ENCODE results near the gene TRPT1. TPM values are rescaled to one million over a fixed set of nuclear protein-coding genes. Genes with fewer than 3 reads are reported as not detected.

The TRPT1 gene
- total and polyA plus RNA-seq, 9 of the 15 experiments (the other 6 are each of a cell fraction or from before 2014, with no cell fraction given): 4.6 to 41.7 (median 23.1) TPM

DNA sequence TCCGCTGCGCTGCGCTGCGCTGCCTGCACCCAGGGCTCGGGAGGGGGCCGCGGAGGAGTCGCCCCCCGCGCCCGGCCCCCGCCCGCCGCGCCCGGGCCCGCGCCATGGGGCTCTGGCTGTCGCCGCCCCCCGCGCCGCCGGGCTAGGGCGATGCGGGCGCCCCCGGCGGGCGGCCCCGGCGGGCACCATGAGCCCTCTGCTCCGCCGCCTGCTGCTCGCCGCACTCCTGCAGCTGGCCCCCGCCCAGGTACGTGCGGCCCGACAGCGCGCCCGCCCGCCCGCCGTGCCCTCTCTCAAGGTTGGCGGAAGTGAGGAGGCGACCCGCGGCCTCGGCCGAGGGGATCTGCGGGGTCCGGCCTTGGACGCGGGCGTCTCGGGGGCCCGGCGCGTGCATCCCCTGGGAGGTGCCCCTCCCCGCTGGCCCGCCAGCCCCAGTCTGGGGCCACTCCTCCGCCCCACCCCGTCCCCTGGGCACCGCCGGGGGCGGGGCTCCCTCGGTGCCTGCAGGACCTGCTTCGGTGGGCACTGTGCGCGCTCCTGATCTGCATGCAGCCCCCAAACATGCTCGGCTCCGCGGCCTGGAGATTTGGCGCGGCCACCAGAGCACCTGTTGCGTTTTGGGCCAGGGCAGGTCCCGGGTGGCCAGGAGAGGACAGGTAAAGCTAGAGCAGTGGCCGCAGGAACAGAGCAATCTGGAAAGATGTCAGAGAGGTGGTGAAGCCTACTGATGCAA is 8.8 kb upstream of the TRPT1 start (continued):
- TF ChIP-seq ZNF583 (CRISPR knock-in tag; IDR thresholded peaks at IDR 0.05): 0 out of 2 replicates have a peak, but pooled peaks have one; percentile 58
- TF ChIP-seq PHF21A (IDR thresholded peaks at IDR 0.05; ENCODE audit: borderline replicate concordance, low read depth): no peak
- TF ChIP-seq, protein P1, sequence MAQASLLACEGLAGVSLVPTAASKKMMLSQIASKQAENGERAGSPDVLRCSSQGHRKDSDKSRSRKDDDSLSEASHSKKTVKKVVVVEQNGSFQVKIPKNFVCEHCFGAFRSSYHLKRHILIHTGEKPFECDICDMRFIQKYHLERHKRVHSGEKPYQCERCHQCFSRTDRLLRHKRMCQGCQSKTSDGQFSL (CRISPR knock-in tag; IDR thresholded peaks at IDR 0.05): no peak
- TF ChIP-seq, protein P1 (tag; IDR thresholded peaks at IDR 0.05): 0 out of 4 replicates have a peak, but pooled peaks of 1 of the 2 experiments have one; percentile 57
- TF ChIP-seq ZNF695 (CRISPR knock-in tag; IDR thresholded peaks at IDR 0.05): no peak
- TF ChIP-seq POLR2G (IDR thresholded peaks at IDR 0.05; ENCODE audit: low read depth, low read length): peak; percentile 67

DNA sequence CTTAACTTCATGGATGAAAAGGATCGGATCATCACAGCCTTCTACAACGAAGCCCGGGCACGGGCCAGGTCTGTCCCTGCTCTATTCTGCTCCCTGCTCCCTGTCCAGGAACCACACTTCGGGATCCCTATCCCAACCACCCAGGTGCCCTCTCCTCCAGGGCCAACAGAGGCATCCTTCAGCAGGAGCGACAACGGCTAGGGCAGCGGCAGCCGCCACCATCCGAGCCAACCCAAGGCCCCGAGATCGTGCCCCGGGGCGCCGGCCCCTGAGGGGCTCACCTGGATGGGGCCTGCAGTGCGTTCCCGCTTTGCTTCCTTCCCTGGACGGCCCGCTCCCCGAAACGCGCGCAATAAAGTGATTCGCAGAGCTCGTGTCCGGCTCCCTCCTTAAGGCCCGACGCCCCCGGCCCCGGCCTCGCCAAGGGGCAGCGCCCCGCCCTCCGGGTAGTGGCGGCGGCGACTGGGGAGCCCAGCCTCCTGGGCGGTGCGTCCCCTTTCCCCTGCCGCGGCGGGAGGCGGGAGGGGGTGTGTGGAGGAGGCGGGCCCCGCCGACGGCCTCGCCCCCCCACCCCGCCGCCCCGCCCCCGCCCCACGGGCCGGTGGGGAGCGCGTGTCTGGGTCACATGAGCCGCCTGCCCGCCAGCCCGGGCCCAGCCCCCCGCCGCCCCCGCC is 8.1 kb upstream of the TRPT1 start, which contains the start of gene VEGFB:
Gene VEGFB (plus strand): TSS at position 672 of the 674 bp plus-strand sequence. CDS start 250 bp downstream, outside the sequence.
- Histone ChIP-seq H3K9ac (ENCODE audit: insufficient read depth in 1 of 2, low read depth in 2 of 2, low read length in 2 of 2) (peak within 1 kb of the TSS; percentile 58 to 91), H3K36me3 (ENCODE audit: control insufficient read depth, insufficient read depth, low read length) (peaks cover 37% of the 10 kb centered on the region; the same call in 2 of the 3 replicates), H3K79me2 (ENCODE audit: control insufficient read depth, insufficient read depth, low read length) (peaks cover 39% of the 10 kb centered on the region), H3K4me2 (ENCODE audit: insufficient read depth, low read length) (peak within 1 kb of the TSS; percentile 88), H3K27me3 (ENCODE audit: control insufficient read depth in 2 of 2, insufficient read depth in 2 of 2, low read length in 2 of 2) (no peaks in the 10 kb centered on the region), H4K20me1 (replicated peaks; ENCODE audit: control insufficient read depth, insufficient read depth, low read length) (no peaks in the 10 kb centered on the region), H3K4me1 (replicated peaks in 1 of 2; ENCODE audit: control insufficient read depth in 2 of 2, insufficient read depth in 2 of 2, low read length in 2 of 2) (peaks cover 37 to 70% of the 10 kb centered on the region in 2 experiments), H3K4me3 (peak within 1 kb of the TSS; percentile 71), H2AFZ (ENCODE audit: low read depth, low read length) (no peak within 1 kb of the TSS; the same call in 1 of the 2 replicates), H3K9me3 (replicated peaks; ENCODE audit: control insufficient read depth, insufficient read depth, low read depth, low read length) (no peaks in the 10 kb centered on the region), H3K9me1 (ENCODE audit: control insufficient read depth, insufficient read depth, low read length) (no peaks in the 10 kb centered on the region), H3K27ac (ENCODE audit: extremely low read depth, low read depth, low read length) (peak within 1 kb of the TSS; percentile 62; the same call in 2 of the 3 replicates)
- ChIA-PET CTCF (ENCODE audit: low intra/inter-chr PET ratio) (no interaction called here), POLR2A (interaction anchor here (2.2 kb wide), 1 partner anchor 11 kb away, joined by 10 read pairs; no protein-coding TSS in a partner anchor)
- TSS peak; percentile 47 for BruUV-seq (replicated peaks)
- in situ Hi-C loops (cut with MboI) (no loop called here), intact Hi-C loops (cut with micrococcal nuclease) (no loop called here)
- DNase-seq (ENCODE audit: extremely low read depth in 1 of 4, low spot score in 3 of 4): peak; percentile 84 to 87 (median 86)
- WGBS (ENCODE audit: insufficient coverage, low coverage, missing lambda C conversion rate): 14% methylated on average over 31 of the region's 62 CpGs
- ATAC-seq: peak; percentile 67
- no peak for FAIRE-seq
- TF ChIP-seq, protein P2, sequence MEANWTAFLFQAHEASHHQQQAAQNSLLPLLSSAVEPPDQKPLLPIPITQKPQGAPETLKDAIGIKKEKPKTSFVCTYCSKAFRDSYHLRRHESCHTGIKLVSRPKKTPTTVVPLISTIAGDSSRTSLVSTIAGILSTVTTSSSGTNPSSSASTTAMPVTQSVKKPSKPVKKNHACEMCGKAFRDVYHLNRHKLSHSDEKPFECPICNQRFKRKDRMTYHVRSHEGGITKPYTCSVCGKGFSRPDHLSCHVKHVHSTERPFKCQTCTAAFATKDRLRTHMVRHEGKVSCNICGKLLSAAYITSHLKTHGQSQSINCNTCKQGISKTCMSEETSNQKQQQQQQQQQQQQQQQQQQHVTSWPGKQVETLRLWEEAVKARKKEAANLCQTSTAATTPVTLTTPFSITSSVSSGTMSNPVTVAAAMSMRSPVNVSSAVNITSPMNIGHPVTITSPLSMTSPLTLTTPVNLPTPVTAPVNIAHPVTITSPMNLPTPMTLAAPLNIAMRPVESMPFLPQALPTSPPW (CRISPR knock-in tag; IDR thresholded peaks at IDR 0.05): peak; percentile 94
- TF ChIP-seq IRF2 (CRISPR knock-in tag; IDR thresholded peaks at IDR 0.05) (0 out of 2 replicates have a peak, but pooled peaks have one; percentile 35), YY1 (IDR thresholded peaks at IDR 0.05; ENCODE audit: borderline replicate concordance in 1 of 3, control insufficient read depth in 1 of 3, extremely low read depth in 1 of 3, insufficient read depth in 3 of 3, insufficient read length in 1 of 3, insufficient replicate concordance in 2 of 3, low read depth in 1 of 3, low read length in 2 of 3) (peak in 1 of 3 experiments; percentile 15), PHF8 (IDR thresholded peaks at IDR 0.05; ENCODE audit: borderline replicate concordance, low read length) (peak; percentile 37; the same call in 1 of the 2 replicates), MAZ (CRISPR knock-in tag; conservative IDR thresholded peaks at IDR 0.05 in 1 of 2, IDR thresholded peaks at IDR 0.05 in 1 of 2) (peak; percentile 23 to 71; a peak in 2 of 4 replicates), ZNF780A (CRISPR knock-in tag; IDR thresholded peaks at IDR 0.05) (no peak), ZBTB7A (IDR thresholded peaks at IDR 0.05; ENCODE audit: borderline replicate concordance, control insufficient read depth, low read depth, low read length) (peak; percentile 58; the same call in 1 of the 2 replicates)
- TF ChIP-seq, protein P3, sequence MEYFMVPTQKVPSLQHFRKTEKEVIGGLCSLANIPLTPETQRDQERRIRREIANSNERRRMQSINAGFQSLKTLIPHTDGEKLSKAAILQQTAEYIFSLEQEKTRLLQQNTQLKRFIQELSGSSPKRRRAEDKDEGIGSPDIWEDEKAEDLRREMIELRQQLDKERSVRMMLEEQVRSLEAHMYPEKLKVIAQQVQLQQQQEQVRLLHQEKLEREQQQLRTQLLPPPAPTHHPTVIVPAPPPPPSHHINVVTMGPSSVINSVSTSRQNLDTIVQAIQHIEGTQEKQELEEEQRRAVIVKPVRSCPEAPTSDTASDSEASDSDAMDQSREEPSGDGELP (CRISPR knock-in tag; IDR thresholded peaks at IDR 0.05; ENCODE audit: borderline replicate concordance): peak; percentile 41; the same call in 1 of the 2 replicates
